HG03025 (cell line): ENCODE results near the gene MRPS15.
A peak's percentile ranks its signal among the peaks of the same experiment; 100 is the strongest.

Experiments used
- ATAC-seq: cut with Tn5 transposase; IDR thresholded peaks from one replicate; pipeline ENCODE4 v1.9.1; 2021; ENCODE audit warnings: mild to moderate bottlenecking, moderate library complexity; ENCODE audit not compliant: unreplicated experiment, low FRiP score

The MRPS15 gene

GRCh38 chr1:36464605-36465393, 615 bp upstream of the MRPS15 start:
- ATAC-seq, result peak; percentile 22

- no peak for ATAC-seq
Measured at GRCh38 chr1:36463463-36463802, 751 bp downstream of the MRPS15 start.

GRCh38 chr1:36458910-36459309, 5.3 kb downstream of the MRPS15 start:
- ATAC-seq, result no peak

GRCh38 chr1:36457691-36458090, 6.5 kb downstream of the MRPS15 start:
- ATAC-seq, result no peak

- ATAC-seq, result no peak
Measured at GRCh38 chr1:36456391-36456928, 7.7 kb downstream of the MRPS15 start.

GRCh38 chr1:36455386-36455785, 8.8 kb downstream of the MRPS15 start:
- no peak for ATAC-seq

GRCh38 chr1:36453600-36454388, 10.4 kb downstream of the MRPS15 start:
- ATAC-seq, result no peak

- no peak for ATAC-seq
Measured at GRCh38 chr1:36453051-36453450, 11.1 kb downstream of the MRPS15 start.

- ATAC-seq, result no peak
Measured at GRCh38 chr1:36450919-36451305, 13.3 kb downstream of the MRPS15 start.

- peak; percentile 96 for ATAC-seq
Measured at GRCh38 chr1:36450270-36450918, 13.8 kb downstream of the MRPS15 start, which contains the start of gene OSCP1. OSCP1 (minus strand) TSS chr1:36450451; CDS start chr1:36450369, 82 bp downstream.

- ATAC-seq, result no peak
Measured at GRCh38 chr1:36448530-36449056, 15.6 kb downstream of the MRPS15 start.

- no peak for ATAC-seq
Measured at GRCh38 chr1:36447450-36447849, 16.7 kb downstream of the MRPS15 start.

GRCh38 chr1:36446746-36447145, 17.4 kb downstream of the MRPS15 start:
- no peak for ATAC-seq

- no peak for ATAC-seq
Measured at GRCh38 chr1:36446271-36446670, 17.9 kb downstream of the MRPS15 start.

GRCh38 chr1:36443297-36443696, 20.9 kb downstream of the MRPS15 start:
- ATAC-seq, result no peak

GRCh38 chr1:36442337-36442736, 21.8 kb downstream of the MRPS15 start:
- no peak for ATAC-seq

GRCh38 chr1:36440646-36441045, 23.5 kb downstream of the MRPS15 start:
- no peak for ATAC-seq

- no peak for ATAC-seq
Measured at GRCh38 chr1:36440044-36440443, 24.1 kb downstream of the MRPS15 start.

GRCh38 chr1:36438715-36439114, 25.5 kb downstream of the MRPS15 start:
- ATAC-seq, result no peak

GRCh38 chr1:36436821-36437220, 27.4 kb downstream of the MRPS15 start:
- ATAC-seq, result no peak

GRCh38 chr1:36433102-36433501, 31.1 kb downstream of the MRPS15 start:
- ATAC-seq, result no peak
